CD4-positive, alpha-beta T cell (primary cell): Measurements from ENCODE around the gene TAX1BP1. TPM values are rescaled to one million over a fixed set of nuclear protein-coding genes. Genes with fewer than 3 reads are reported as not detected.

ENCODE experiments used
- ATAC-seq: fragments of 200-7000 bp; cut with Tn5 transposase; one replicate; pipeline ENCODE4 v1.10.0; 2022; ENCODE audit warnings: mild to moderate bottlenecking; ENCODE audit not compliant: poor library complexity
- CTCF ChIA-PET: fragments of 350-600 bp; sonication (Branson Sonifier 250); formaldehyde crosslinking; loops from one replicate; lab custom pipeline; 2021; ENCODE audit warnings: antibody characterized with exemption, inconsistent platforms; lab: Charles Lee
- POLR2A ChIA-PET: fragments of 350-600 bp; sonication (Branson Sonifier 250); formaldehyde crosslinking; loops from one replicate; lab custom pipeline; 2021; ENCODE audit warnings: antibody characterized with exemption, inconsistent platforms; lab: Charles Lee
- DNase-seq, 14 experiments: peaks; one replicate each; pipeline ENCODE4 v3.0.0-alpha.2; 2013 to 2020; ENCODE audit warnings: mixed read lengths in 2 of 14
- H3K27ac ChIP-seq, 2 donors: one replicate each; pipeline versions ENCODE4 v1.5.1 to v1.7.0; 2013; ENCODE audit warnings: low read length in 2 of 2, low read depth in 1 of 2, mild to moderate bottlenecking in 1 of 2
- H3K27me3 ChIP-seq, 2 experiments: 1 replicate in 1 of 2; 2 replicates in 1 of 2; pipeline versions ENCODE4 v1.6.1 to v1.7.0; 2013; ENCODE audit warnings: low read length in 2 of 2, control low read depth in 1 of 2, mild to moderate bottlenecking in 1 of 2, moderate library complexity in 1 of 2; ENCODE audit not compliant: insufficient read depth in 2 of 2, control insufficient read depth in 1 of 2
- H3K36me3 ChIP-seq: one replicate; pipeline ENCODE4 v1.6.1; 2013; ENCODE audit warnings: low read length, control low read depth; ENCODE audit not compliant: insufficient read depth
- H3K4me1 ChIP-seq: one replicate; pipeline ENCODE4 v1.6.1; 2013; ENCODE audit warnings: low read length, control low read depth; ENCODE audit not compliant: insufficient read depth
- H3K4me3 ChIP-seq: one replicate; pipeline ENCODE4 v1.5.1; 2013; ENCODE audit warnings: mild to moderate bottlenecking, low read length, moderate library complexity
- H3K9me3 ChIP-seq, 2 experiments: 1 replicate in 1 of 2; 2 replicates in 1 of 2; pipeline versions ENCODE4 v1.6.1 to v1.7.0; 2013; ENCODE audit warnings: low read length in 2 of 2, mild to moderate bottlenecking in 2 of 2, control low read depth in 1 of 2, moderate library complexity in 1 of 2; ENCODE audit not compliant: control insufficient read depth in 1 of 2, insufficient read depth in 1 of 2
- H3K27ac Mint-ChIP-seq: one replicate; pipeline ENCODE4 v1.8.0; 2020; ENCODE audit warnings: mixed read lengths
- H3K27me3 Mint-ChIP-seq: one replicate; pipeline ENCODE4 v1.8.0; 2021; ENCODE audit warnings: mixed read lengths
- H3K36me3 Mint-ChIP-seq: one replicate; pipeline ENCODE4 v1.8.0; 2021; ENCODE audit warnings: low read depth, mixed read lengths
- H3K4me1 Mint-ChIP-seq: one replicate; pipeline ENCODE4 v1.8.0; 2021; ENCODE audit warnings: low read depth, mixed read lengths
- H3K4me3 Mint-ChIP-seq: one replicate; pipeline ENCODE4 v1.8.0; 2020; ENCODE audit warnings: mild to moderate bottlenecking, mixed read lengths
- H3K9me3 Mint-ChIP-seq: one replicate; pipeline ENCODE4 v1.8.0; 2020; ENCODE audit warnings: mixed read lengths
- intact Hi-C, 2 experiments: fragments of 100-400 bp; cut with DNase I in 1 of 2; cut with micrococcal nuclease in 1 of 2; formaldehyde crosslinking; loops; one replicate each; pipeline versions ENCODE4 v1.15.1 to v1.9.0; 2023 to 2025; cut with DNase I, micrococcal nuclease
- total RNA-seq, 174 experiments: library from RNA in 2 of 174; stranded (reverse) in 2 of 174; gene quantifications; one replicate each; pipeline ENCODE4 v1.2.3 and lab custom pipeline; 2021 to 2026
- TF ChIP-seq, protein P1 (sequence below): fragments of 200-600 bp; IDR thresholded peaks from one replicate; pipeline ENCODE4 v1.8.0; 2022; ENCODE audit warnings: antibody characterized with exemption, mild to moderate bottlenecking

TAX1BP1 gene
- total RNA-seq, 2 experiments from 2014 or later: 115 TPM

DNA sequence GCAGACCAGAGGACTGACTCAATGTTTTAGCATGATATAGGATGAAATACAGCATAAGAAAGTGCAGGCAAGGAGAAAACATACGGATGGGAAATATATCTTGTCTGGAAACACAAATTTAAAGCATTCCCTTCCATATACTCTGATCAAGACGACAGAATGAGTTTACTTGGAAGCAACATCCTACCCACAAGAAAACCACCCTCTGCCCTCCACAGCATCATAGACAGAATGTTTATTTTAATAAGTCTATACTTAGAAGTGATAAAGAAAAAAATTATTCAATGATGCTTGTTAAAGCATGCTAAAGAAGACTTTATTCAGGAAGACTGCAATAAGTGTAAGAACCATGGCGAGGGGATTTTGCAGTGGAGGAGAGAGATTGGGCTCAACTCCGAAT, 44.9 kb upstream of the TAX1BP1 start:
- H3K36me3 Mint-ChIP-seq: no peaks in the 10 kb centered on the region
- H3K36me3 ChIP-seq: no peaks in the 10 kb centered on the region
- no peak overlapping the region for H3K27ac ChIP-seq
- no peaks in the 10 kb centered on the region for H3K9me3 ChIP-seq
- intact Hi-C loops: no loop called here
- no peaks in the 10 kb centered on the region for H3K9me3 Mint-ChIP-seq
- H3K27me3 ChIP-seq: no peaks in the 10 kb centered on the region
- TF ChIP-seq, protein P1, sequence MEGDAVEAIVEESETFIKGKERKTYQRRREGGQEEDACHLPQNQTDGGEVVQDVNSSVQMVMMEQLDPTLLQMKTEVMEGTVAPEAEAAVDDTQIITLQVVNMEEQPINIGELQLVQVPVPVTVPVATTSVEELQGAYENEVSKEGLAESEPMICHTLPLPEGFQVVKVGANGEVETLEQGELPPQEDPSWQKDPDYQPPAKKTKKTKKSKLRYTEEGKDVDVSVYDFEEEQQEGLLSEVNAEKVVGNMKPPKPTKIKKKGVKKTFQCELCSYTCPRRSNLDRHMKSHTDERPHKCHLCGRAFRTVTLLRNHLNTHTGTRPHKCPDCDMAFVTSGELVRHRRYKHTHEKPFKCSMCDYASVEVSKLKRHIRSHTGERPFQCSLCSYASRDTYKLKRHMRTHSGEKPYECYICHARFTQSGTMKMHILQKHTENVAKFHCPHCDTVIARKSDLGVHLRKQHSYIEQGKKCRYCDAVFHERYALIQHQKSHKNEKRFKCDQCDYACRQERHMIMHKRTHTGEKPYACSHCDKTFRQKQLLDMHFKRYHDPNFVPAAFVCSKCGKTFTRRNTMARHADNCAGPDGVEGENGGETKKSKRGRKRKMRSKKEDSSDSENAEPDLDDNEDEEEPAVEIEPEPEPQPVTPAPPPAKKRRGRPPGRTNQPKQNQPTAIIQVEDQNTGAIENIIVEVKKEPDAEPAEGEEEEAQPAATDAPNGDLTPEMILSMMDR: no peak
- H3K4me1 Mint-ChIP-seq: no peaks in the 10 kb centered on the region
- ChIA-PET POLR2A (no interaction called here), CTCF (no interaction called here)
- no peak overlapping the region for H3K27ac Mint-ChIP-seq
- H3K4me1 ChIP-seq: no peaks in the 10 kb centered on the region
- no peak overlapping the region for H3K4me3 Mint-ChIP-seq
- no peak overlapping the region for H3K4me3 ChIP-seq
- no peaks in the 10 kb centered on the region for H3K27me3 Mint-ChIP-seq
- DNase-seq (no peak), ATAC-seq (no peak)

DNA sequence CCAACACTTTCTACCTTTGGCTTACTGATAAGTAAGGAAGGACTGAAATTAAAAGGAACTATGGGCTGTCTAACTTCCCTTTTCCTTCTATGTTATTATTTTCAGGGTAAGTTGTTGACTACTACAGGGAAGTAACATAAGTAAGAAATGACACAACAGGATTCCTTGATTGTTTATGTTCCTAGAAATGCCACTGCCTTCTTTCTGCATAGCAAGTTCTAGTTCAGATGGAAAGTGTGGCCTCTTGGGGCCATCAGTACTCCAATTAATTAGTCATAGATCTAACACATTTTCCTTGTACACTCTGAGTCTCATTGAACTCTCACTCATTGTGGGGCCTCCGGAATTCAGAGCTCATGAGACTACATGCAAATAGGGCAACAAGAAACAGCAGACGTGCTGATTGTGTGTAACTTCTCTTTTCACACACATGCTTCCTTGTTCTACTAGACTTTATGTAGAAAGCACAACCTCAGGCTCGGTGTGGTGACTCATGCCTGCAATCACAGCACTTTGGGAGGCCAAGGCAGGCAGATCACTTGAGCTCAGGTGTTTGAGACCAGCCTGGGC, 42.0 kb upstream of the TAX1BP1 start:
- Mint-ChIP-seq H3K36me3 (no peaks in the 10 kb centered on the region), H3K27ac (no peak overlapping the region), H3K9me3 (no peaks in the 10 kb centered on the region), H3K4me1 (no peaks in the 10 kb centered on the region), H3K27me3 (peaks cover 14% of the 10 kb centered on the region), H3K4me3 (no peak overlapping the region)
- no peaks in the 10 kb centered on the region for H3K9me3 ChIP-seq
- intact Hi-C loops: no loop called here
- no peak for ATAC-seq
- ChIA-PET POLR2A (no interaction called here), CTCF (no interaction called here)
- H3K36me3 ChIP-seq: no peaks in the 10 kb centered on the region
- peak in 2 of 14 experiments; percentile 46 to 64 for DNase-seq
- H3K4me1 ChIP-seq: no peaks in the 10 kb centered on the region
- no peak overlapping the region for H3K4me3 ChIP-seq
- TF ChIP-seq, protein P1: no peak
- H3K27me3 ChIP-seq: no peaks in the 10 kb centered on the region
- no peak overlapping the region for H3K27ac ChIP-seq

DNA sequence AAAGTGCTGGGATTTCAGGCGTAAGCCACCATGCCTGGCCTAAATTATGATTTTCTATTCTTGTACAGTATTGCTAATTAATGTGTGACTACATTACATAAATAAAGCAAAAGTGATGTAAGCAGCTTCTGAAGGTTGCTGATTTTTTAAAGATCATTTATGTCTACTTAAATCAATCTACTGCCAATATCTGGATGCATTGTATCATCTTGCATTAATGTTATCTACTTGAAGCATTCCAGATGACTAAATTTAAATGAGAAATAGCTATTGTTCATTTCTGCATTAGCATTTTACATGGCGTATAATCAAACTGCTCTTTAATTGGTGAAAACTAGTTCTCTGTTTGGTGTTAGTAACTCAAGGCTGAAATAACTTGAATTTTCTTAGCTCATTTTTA, 40.2 kb upstream of the TAX1BP1 start:
- intact Hi-C loops: no loop called here
- TF ChIP-seq, protein P1: no peak
- ATAC-seq (no peak), DNase-seq (no peak)
- CTCF ChIA-PET: no interaction called here
- H3K27ac Mint-ChIP-seq: no peak overlapping the region
- H3K4me3 Mint-ChIP-seq: no peak overlapping the region
- Histone ChIP-seq H3K4me1 (no peaks in the 10 kb centered on the region), H3K27ac (no peak overlapping the region), H3K27me3 (no peaks in the 10 kb centered on the region), H3K9me3 (no peaks in the 10 kb centered on the region), H3K36me3 (no peaks in the 10 kb centered on the region), H3K4me3 (no peak overlapping the region)
- no peaks in the 10 kb centered on the region for H3K9me3 Mint-ChIP-seq
- H3K36me3 Mint-ChIP-seq: no peaks in the 10 kb centered on the region
- peaks cover 15% of the 10 kb centered on the region for H3K27me3 Mint-ChIP-seq
- H3K4me1 Mint-ChIP-seq: no peaks in the 10 kb centered on the region
- POLR2A ChIA-PET: interaction anchor here (1.3 kb wide), 1 partner anchor 37 kb away, joined by 4 read pairs; the partner anchor contains the start of gene HIBADH
